Smooth muscle cell of the brain vasculature (primary cell): ENCODE data around the gene GATD1.
A peak's percentile ranks its signal among the peaks of the same experiment; 100 is the strongest.

Source experiments
- DNase-seq: peaks from one replicate; pipeline ENCODE4 v3.0.0-alpha.2; 2012; ENCODE audit warnings: low read depth, low spot score

Gene GATD1

GRCh38 chr11:795634-796564 lies 18.6 kb upstream of the GATD1 start:
- peak; percentile 46 for DNase-seq

- no peak for DNase-seq
Observed at GRCh38 chr11:794766-795633, 17.7 kb upstream of the GATD1 start.

GRCh38 chr11:794013-794765 lies 16.9 kb upstream of the GATD1 start:
- DNase-seq: no peak

GRCh38 chr11:793556-793955 lies 16.3 kb upstream of the GATD1 start:
- no peak for DNase-seq

- DNase-seq: no peak
Observed at GRCh38 chr11:792873-793272, 15.6 kb upstream of the GATD1 start.

GRCh38 chr11:792535-792821 lies 15.2 kb upstream of the GATD1 start:
- no peak for DNase-seq

GRCh38 chr11:791658-792534 lies 14.6 kb upstream of the GATD1 start:
- DNase-seq: no peak

- no peak for DNase-seq
Observed at GRCh38 chr11:790721-791564, 13.7 kb upstream of the GATD1 start.

GRCh38 chr11:789943-790342 lies 12.7 kb upstream of the GATD1 start, which contains the start of gene CEND1:
CEND1 (minus strand) TSS chr11:790090; CDS start chr11:788576, 1,514 bp downstream.
- no peak for DNase-seq

- DNase-seq: no peak
Observed at GRCh38 chr11:788953-789940, 12.0 kb upstream of the GATD1 start.

- no peak for DNase-seq
Observed at GRCh38 chr11:788009-788640, 10.8 kb upstream of the GATD1 start.

- no peak for DNase-seq
Observed at GRCh38 chr11:787084-787675, 9.9 kb upstream of the GATD1 start.

- DNase-seq: no peak
Observed at GRCh38 chr11:786235-787083, 9.2 kb upstream of the GATD1 start.

GRCh38 chr11:783581-784015 lies 6.3 kb upstream of the GATD1 start:
- DNase-seq: no peak

- DNase-seq: no peak
Observed at GRCh38 chr11:782264-783174, 5.2 kb upstream of the GATD1 start.
